ENCODE results near the gene SLC12A8.

GRCh38 chr3:125136515-125136914, 76.0 kb downstream of the SLC12A8 start:
- TF ChIP-seq, protein P1, sequence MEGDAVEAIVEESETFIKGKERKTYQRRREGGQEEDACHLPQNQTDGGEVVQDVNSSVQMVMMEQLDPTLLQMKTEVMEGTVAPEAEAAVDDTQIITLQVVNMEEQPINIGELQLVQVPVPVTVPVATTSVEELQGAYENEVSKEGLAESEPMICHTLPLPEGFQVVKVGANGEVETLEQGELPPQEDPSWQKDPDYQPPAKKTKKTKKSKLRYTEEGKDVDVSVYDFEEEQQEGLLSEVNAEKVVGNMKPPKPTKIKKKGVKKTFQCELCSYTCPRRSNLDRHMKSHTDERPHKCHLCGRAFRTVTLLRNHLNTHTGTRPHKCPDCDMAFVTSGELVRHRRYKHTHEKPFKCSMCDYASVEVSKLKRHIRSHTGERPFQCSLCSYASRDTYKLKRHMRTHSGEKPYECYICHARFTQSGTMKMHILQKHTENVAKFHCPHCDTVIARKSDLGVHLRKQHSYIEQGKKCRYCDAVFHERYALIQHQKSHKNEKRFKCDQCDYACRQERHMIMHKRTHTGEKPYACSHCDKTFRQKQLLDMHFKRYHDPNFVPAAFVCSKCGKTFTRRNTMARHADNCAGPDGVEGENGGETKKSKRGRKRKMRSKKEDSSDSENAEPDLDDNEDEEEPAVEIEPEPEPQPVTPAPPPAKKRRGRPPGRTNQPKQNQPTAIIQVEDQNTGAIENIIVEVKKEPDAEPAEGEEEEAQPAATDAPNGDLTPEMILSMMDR (conservative IDR thresholded peaks at IDR 0.05; ENCODE audit: low read depth in 2 of 2) = no peak
- no peak for TF ChIP-seq ZNF114 (CRISPR knock-in tag; IDR thresholded peaks at IDR 0.05)
- TF ChIP-seq POLR2AphosphoS5 (IDR thresholded peaks at IDR 0.05; ENCODE audit: low read depth) = no peak
- no peak for TF ChIP-seq EZH2 (IDR thresholded peaks at IDR 0.05; ENCODE audit: low read depth, unreplicated experiment)
- TF ChIP-seq CREB1 (CRISPR knock-in tag; IDR thresholded peaks at IDR 0.05; ENCODE audit: low read depth) = no peak
- TF ChIP-seq EZH2phosphoT487 (IDR thresholded peaks at IDR 0.05; ENCODE audit: unreplicated experiment) = no peak
- no peak for TF ChIP-seq REST (IDR thresholded peaks at IDR 0.05; ENCODE audit: unreplicated experiment)
- TF ChIP-seq, protein P2, sequence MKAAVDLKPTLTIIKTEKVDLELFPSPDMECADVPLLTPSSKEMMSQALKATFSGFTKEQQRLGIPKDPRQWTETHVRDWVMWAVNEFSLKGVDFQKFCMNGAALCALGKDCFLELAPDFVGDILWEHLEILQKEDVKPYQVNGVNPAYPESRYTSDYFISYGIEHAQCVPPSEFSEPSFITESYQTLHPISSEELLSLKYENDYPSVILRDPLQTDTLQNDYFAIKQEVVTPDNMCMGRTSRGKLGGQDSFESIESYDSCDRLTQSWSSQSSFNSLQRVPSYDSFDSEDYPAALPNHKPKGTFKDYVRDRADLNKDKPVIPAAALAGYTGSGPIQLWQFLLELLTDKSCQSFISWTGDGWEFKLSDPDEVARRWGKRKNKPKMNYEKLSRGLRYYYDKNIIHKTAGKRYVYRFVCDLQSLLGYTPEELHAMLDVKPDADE (IDR thresholded peaks at IDR 0.05) = no peak
- no peak for TF ChIP-seq JUNB (IDR thresholded peaks at IDR 0.05; ENCODE audit: unreplicated experiment)
